GM12891 (cell line): ENCODE measurements around the gene AP4E1.
"Not testable (repeated sequence)": the region's sequence is repeated elsewhere in the genome, so short reads cannot be mapped to it uniquely, and the experiment has no call there.

Source experiments
- DNase-seq: peaks from one replicate; pipeline ENCODE4 v3.0.0; 2011; ENCODE audit warnings: low spot score; ENCODE audit not compliant: insufficient read length
- FAIRE-seq: peaks from 2 replicates; lab custom pipeline; 2011; peaks lifted over from hg19 to GRCh38; lab: Jason Lieb, UNC
- PAX5 ChIP-seq: IDR thresholded peaks from 2 replicates; pipeline ENCODE4 v1.6.1; 2011; ENCODE audit warnings: low read length, moderate library complexity, mild to moderate bottlenecking; ENCODE audit not compliant: insufficient read depth, severe bottlenecking
- POLR2A ChIP-seq: IDR thresholded peaks from 2 replicates; pipeline ENCODE4 v1.6.1; 2011; ENCODE audit warnings: low read depth, low read length, control low read depth
- POLR2AphosphoS5 ChIP-seq: IDR thresholded peaks from 2 replicates; pipeline ENCODE4 v1.6.1; 2011; ENCODE audit warnings: low read depth, low read length, control low read depth
- POU2F2 ChIP-seq: IDR thresholded peaks from 2 replicates; pipeline ENCODE4 v1.6.1; 2011; ENCODE audit warnings: low read depth, mild to moderate bottlenecking, control low read depth, low read length, moderate library complexity
- SPI1 ChIP-seq: IDR thresholded peaks from 2 replicates; pipeline ENCODE4 v1.6.1; 2011; ENCODE audit warnings: low read depth, low read length, control low read depth
- TAF1 ChIP-seq: IDR thresholded peaks from 2 replicates; pipeline ENCODE4 v1.6.1; 2011; ENCODE audit warnings: low read depth, low read length, control low read depth

AP4E1 gene

GRCh38 chr15:50938525-50938924, 30.0 kb downstream of the AP4E1 start:
- DNase-seq (no peak), FAIRE-seq (no peak)
- TF ChIP-seq TAF1 (no peak), SPI1 (no peak), POU2F2 (no peak), PAX5 (no peak), POLR2AphosphoS5 (no peak), POLR2A (no peak)

- no peak for FAIRE-seq
- no peak for DNase-seq
- TF ChIP-seq POLR2AphosphoS5 = no peak
- no peak for TF ChIP-seq TAF1
- no peak for TF ChIP-seq POLR2A
- no peak for TF ChIP-seq PAX5
- no peak for TF ChIP-seq SPI1
- TF ChIP-seq POU2F2 = no peak
Observed at GRCh38 chr15:50939911-50940310, 31.4 kb downstream of the AP4E1 start.

DNA sequence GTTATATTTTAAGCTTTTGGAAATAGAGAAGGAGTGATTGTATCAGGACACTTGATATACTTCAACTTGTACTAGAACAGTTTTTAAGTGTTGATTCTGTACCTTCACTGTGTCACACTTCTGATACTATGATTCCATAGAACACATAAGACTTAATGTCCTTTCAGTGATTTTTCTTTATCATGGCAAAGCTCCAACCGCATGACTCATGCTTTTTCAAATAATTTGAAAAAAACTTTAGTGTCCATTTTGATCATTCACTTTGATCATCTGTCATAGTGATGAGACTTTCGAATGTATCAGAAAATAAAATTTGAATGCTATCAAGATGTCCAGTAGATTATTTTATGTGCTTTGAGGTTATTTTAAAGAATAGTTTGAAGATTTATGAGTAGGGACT, 32.0 kb downstream of the AP4E1 start:
- no peak for DNase-seq
- no peak for FAIRE-seq
- TF ChIP-seq TAF1 (no peak), POLR2AphosphoS5 (no peak), POLR2A (no peak), SPI1 (no peak), PAX5 (no peak), POU2F2 (no peak)

- DNase-seq (no peak), FAIRE-seq (no peak)
- TF ChIP-seq PAX5 (no peak), POLR2A (no peak), POLR2AphosphoS5 (no peak), TAF1 (no peak), POU2F2 (no peak), SPI1 (no peak)
Observed at GRCh38 chr15:50943638-50944037, 35.2 kb downstream of the AP4E1 start.

DNA sequence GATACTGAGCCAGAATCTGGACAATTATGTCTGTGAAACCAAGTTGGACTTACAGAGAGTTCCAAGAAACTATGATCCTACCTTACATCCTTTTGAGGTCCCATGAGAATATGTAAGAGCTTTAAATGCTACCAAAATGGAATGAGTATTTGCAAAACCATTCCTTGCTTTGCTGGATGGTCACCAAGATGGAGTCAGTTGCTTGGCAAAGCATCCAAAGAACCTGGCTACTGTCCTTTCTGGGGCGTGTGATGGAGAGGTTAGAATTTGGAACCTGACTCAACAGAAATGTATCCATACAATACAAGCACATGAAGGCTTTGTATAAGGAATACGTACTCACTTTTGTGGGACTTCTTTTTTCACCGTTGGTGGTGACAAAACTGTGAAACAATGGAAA, 36.2 kb downstream of the AP4E1 start:
- DNase-seq = no peak
- FAIRE-seq = no peak
- TF ChIP-seq POLR2AphosphoS5 (no peak), PAX5 (no peak), POU2F2 (no peak), SPI1 (no peak), TAF1 (no peak), POLR2A (no peak)

DNA sequence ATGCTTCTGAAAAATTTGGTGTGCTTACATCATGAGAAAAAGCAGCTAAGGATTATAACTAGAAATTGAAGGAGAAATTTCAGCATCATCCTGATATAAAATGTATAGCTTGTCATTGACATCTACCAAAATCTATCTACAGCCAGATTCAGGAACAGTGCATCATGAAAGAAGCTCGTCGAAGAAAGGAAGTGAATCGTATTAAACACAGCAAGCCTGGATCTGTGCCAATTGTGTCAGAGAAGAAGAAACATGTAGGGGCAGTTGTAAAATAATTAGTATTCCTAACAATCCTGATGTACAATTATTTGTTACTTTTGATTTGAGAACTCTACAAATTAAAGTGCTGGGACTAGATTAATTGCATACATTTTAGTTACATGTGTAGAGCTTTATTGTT, 37.2 kb downstream of the AP4E1 start:
- TF ChIP-seq TAF1 = no peak
- TF ChIP-seq POLR2AphosphoS5 = no peak
- TF ChIP-seq POLR2A = no peak
- TF ChIP-seq SPI1 = no peak
- no peak for TF ChIP-seq POU2F2
- TF ChIP-seq PAX5 = no peak
- FAIRE-seq = no peak
- DNase-seq = no peak

- not testable (repeated sequence) for FAIRE-seq
Observed at GRCh38 chr15:50950745-50951144, 42.3 kb downstream of the AP4E1 start.

DNA sequence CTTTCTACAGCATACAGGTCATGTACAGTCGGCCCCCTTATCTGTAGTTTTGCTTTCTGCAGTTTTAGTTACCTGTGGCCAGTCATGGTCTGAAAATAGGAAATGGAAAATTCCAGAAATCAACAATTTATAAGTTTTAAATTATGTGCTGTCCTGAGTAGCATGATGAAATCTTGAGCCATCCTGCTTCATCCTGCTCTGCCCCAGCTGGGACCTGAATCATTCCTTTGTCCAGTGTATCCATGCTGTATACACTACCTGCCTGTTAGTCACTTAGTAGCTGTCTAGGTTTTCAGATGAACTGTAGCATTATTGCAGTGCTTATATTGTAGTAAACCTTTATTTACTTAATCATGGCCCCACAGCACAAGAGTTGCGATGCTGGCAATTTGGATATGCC, 44.8 kb downstream of the AP4E1 start:
- DNase-seq (no peak), FAIRE-seq (no peak)

More at GRCh38 chr15:50950745-50951144, 42.3 kb downstream of the AP4E1 start:
- not testable (repeated sequence) for DNase-seq

DNA sequence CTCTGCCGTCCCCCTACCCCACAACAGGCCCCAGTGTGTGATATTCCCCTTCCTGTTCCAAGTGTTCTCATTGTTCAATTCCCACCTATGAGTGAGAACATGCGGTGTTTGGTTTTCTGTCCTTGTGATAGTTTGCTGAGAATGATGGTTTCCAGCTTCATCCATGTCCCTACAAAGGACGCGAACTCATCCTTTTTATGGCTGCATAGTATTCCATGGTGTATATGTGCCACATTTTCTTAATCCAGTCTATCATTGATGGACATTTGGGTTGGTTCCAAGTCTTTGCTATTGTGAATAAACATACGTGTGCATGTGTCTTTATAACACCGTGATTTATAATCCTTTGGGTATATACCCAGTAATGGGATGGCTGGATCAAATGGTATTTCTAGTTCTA, 46.4 kb downstream of the AP4E1 start:
- not testable (repeated sequence) for DNase-seq, FAIRE-seq

More for the DNA sequence above, 44.8 kb downstream of the AP4E1 start:
- TF ChIP-seq POLR2AphosphoS5 = no peak
- no peak for TF ChIP-seq SPI1
- no peak for TF ChIP-seq POLR2A
- TF ChIP-seq PAX5 = no peak
- TF ChIP-seq TAF1 = no peak
- no peak for TF ChIP-seq POU2F2

DNA sequence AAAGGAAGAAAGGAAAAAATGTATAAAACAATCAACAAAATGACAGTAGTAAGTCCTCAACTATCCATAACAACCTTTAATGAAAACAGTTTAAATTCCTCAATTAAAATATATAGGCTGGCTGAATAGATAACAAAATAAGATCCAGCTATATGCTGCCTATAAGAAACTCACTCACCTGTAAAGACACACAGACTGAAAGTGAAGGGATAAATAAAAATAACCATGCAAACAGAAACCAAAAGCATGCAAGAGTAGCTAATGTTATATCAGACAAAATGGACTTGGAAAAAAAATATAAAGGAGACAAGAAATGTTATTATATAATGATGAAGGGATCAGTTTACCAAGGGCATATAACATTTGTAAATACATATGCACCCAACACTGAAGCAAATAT, 51.2 kb downstream of the AP4E1 start:
- TF ChIP-seq POLR2AphosphoS5 = no peak
- TF ChIP-seq SPI1 = no peak
- TF ChIP-seq POU2F2 = no peak
- TF ChIP-seq PAX5 = no peak
- no peak for TF ChIP-seq TAF1
- no peak for TF ChIP-seq POLR2A
- FAIRE-seq = no peak
- no peak for DNase-seq

DNA sequence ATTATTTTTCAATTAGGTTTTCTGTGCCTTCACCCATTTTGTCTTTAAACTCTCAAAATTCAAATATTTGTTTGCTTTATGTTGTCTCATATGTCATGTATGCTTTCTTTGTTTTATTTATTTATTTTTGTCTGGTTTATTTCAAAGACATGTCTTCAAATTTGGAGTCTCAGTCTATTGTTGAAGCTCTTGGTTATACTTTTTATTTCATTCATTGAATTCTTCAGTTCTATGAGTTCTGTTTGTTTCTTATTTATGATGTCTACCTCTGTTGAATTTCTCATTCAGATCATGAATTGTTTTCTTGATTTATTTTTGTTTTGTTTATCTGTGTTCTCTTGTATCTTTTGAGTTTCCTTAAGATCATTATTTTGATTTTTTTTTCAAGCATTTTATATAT, 55.6 kb downstream of the AP4E1 start:
- FAIRE-seq = no peak
- no peak for TF ChIP-seq PAX5
- DNase-seq = no peak
